Stimulated activated CD8-positive, alpha-beta memory T cell treated with anti-CD3 and anti-CD28 coated beads, Interleukin-15, amount 100 ng/mL, for 24 hours (primary cell): Measurements from ENCODE around the gene KIAA1549.

Source experiments
- DNase-seq: peaks from one replicate; pipeline ENCODE4 v3.0.0-alpha.2; 2020; ENCODE audit warnings: low read depth

Gene KIAA1549

GRCh38 chr7:138975343-138976104 lies 5.7 kb downstream of the KIAA1549 start:
- no peak for DNase-seq

GRCh38 chr7:138974675-138975292 lies 6.4 kb downstream of the KIAA1549 start:
- no peak for DNase-seq

GRCh38 chr7:138974103-138974502 lies 7.1 kb downstream of the KIAA1549 start:
- no peak for DNase-seq

- DNase-seq, result no peak
Measured at GRCh38 chr7:138970952-138971351, 10.2 kb downstream of the KIAA1549 start.

- DNase-seq, result no peak
Measured at GRCh38 chr7:138970446-138970845, 10.7 kb downstream of the KIAA1549 start.

GRCh38 chr7:138967159-138967558 lies 14.0 kb downstream of the KIAA1549 start:
- no peak for DNase-seq

GRCh38 chr7:138964624-138965436 lies 16.4 kb downstream of the KIAA1549 start:
- DNase-seq, result no peak

GRCh38 chr7:138963675-138964074 lies 17.5 kb downstream of the KIAA1549 start:
- no peak for DNase-seq

GRCh38 chr7:138962561-138963270 lies 18.5 kb downstream of the KIAA1549 start:
- no peak for DNase-seq

GRCh38 chr7:138961159-138961558 lies 20.0 kb downstream of the KIAA1549 start:
- DNase-seq, result no peak

- DNase-seq, result no peak
Measured at GRCh38 chr7:138958391-138958956, 22.7 kb downstream of the KIAA1549 start.

- no peak for DNase-seq
Measured at GRCh38 chr7:138957753-138958390, 23.3 kb downstream of the KIAA1549 start.

- no peak for DNase-seq
Measured at GRCh38 chr7:138957217-138957616, 24.0 kb downstream of the KIAA1549 start.

- no peak for DNase-seq
Measured at GRCh38 chr7:138954545-138955475, 26.4 kb downstream of the KIAA1549 start.

- DNase-seq, result no peak
Measured at GRCh38 chr7:138952791-138953190, 28.4 kb downstream of the KIAA1549 start.

- DNase-seq, result no peak
Measured at GRCh38 chr7:138951953-138952352, 29.2 kb downstream of the KIAA1549 start.

- no peak for DNase-seq
Measured at GRCh38 chr7:138949421-138950088, 31.6 kb downstream of the KIAA1549 start.

GRCh38 chr7:138948403-138948802 lies 32.8 kb downstream of the KIAA1549 start:
- DNase-seq, result no peak

- DNase-seq, result no peak
Measured at GRCh38 chr7:138945821-138946220, 35.4 kb downstream of the KIAA1549 start.

GRCh38 chr7:138945154-138945553 lies 36.0 kb downstream of the KIAA1549 start:
- DNase-seq, result no peak
